OCI-LY1 (cell line): ENCODE measurements around the gene BMF.

Experiments
- H2AFZ ChIP-seq: fragments of 200-600 bp; sonication (generic), shearing (Covaris generic); 2 replicates; pipeline ENCODE4 v1.6.0; 2014; ENCODE audit warnings: antibody characterized with exemption, mild to moderate bottlenecking, low read length
- H3F3A ChIP-seq: fragments of 200-600 bp; sonication (generic), shearing (Covaris generic); 2 replicates; pipeline ENCODE4 v1.6.0; 2014; ENCODE audit warnings: mild to moderate bottlenecking, antibody characterized with exemption, low read length, moderate library complexity; ENCODE audit not compliant: insufficient read depth
- H3K27ac ChIP-seq: fragments of 200-600 bp; sonication (generic); 2 replicates; pipeline ENCODE4 v1.5.1; 2014; ENCODE audit warnings: low read length, mixed run types, mild to moderate bottlenecking, low read depth; ENCODE audit not compliant: poor library complexity, severe bottlenecking
- H3K27me3 ChIP-seq: fragments of 200-600 bp; sonication (generic); 2 replicates; pipeline ENCODE4 v1.6.0; 2014; ENCODE audit warnings: antibody characterized with exemption, mild to moderate bottlenecking, low read length, moderate library complexity; ENCODE audit not compliant: insufficient read depth
- H3K36me3 ChIP-seq: fragments of 200-600 bp; sonication (generic); 2 replicates; pipeline ENCODE4 v1.6.1; 2014; ENCODE audit warnings: mild to moderate bottlenecking, antibody characterized with exemption, low read length, moderate library complexity, mixed read lengths; ENCODE audit not compliant: insufficient read depth
- H3K4me1 ChIP-seq: fragments of 200-600 bp; sonication (generic); 2 replicates; pipeline ENCODE4 v1.5.1; 2014; ENCODE audit warnings: mild to moderate bottlenecking, low read length, moderate library complexity; ENCODE audit not compliant: insufficient read depth, severe bottlenecking
- H3K4me2 ChIP-seq: fragments of 200-600 bp; sonication (generic), shearing (Covaris generic); 2 replicates; pipeline ENCODE4 v1.6.1; 2014; ENCODE audit warnings: low read length
- H3K4me3 ChIP-seq: fragments of 200-600 bp; sonication (generic); 2 replicates; pipeline ENCODE4 v1.5.1; 2014; ENCODE audit warnings: low read length, low read depth, mild to moderate bottlenecking, mixed read lengths; ENCODE audit not compliant: poor library complexity, severe bottlenecking
- H3K79me2 ChIP-seq: fragments of 200-600 bp; shearing (Covaris generic); 2 replicates; pipeline ENCODE4 v1.6.1; 2016; ENCODE audit warnings: mixed run types, low read length, mixed read lengths; ENCODE audit not compliant: insufficient read depth
- H3K9ac ChIP-seq: fragments of 200-600 bp; sonication (generic), shearing (Covaris generic); 2 replicates; pipeline ENCODE4 v1.6.1; 2014; ENCODE audit warnings: mild to moderate bottlenecking, low read length, mixed read lengths
- H3K9me2 ChIP-seq: fragments of 200-600 bp; sonication (generic), shearing (Covaris generic); 2 replicates; pipeline ENCODE4 v1.6.1; 2014; ENCODE audit warnings: low read depth, mild to moderate bottlenecking, low read length, mixed read lengths
- H3K9me3 ChIP-seq: fragments of 200-600 bp; shearing (Covaris generic); 2 replicates; pipeline ENCODE4 v1.6.1; 2014; ENCODE audit warnings: low read length, mixed read lengths
- H4K20me1 ChIP-seq: fragments of 200-600 bp; sonication (generic), shearing (Covaris generic); 2 replicates; pipeline ENCODE4 v1.6.0; 2016; ENCODE audit warnings: mild to moderate bottlenecking, low read length; ENCODE audit not compliant: insufficient read depth
- CTCF ChIP-seq: fragments of 200-600 bp; sonication (generic), shearing (Covaris generic); IDR thresholded peaks from 2 replicates; pipeline ENCODE4 v1.5.1; 2017; ENCODE audit warnings: mild to moderate bottlenecking, antibody characterized with exemption, low read length, moderate library complexity, mixed read lengths
- EZH2 ChIP-seq: fragments of 200-600 bp; sonication (generic), shearing (Covaris generic); IDR thresholded peaks from 2 replicates; pipeline ENCODE4 v1.8.0; 2017; ENCODE audit warnings: borderline replicate concordance, mixed run types, mild to moderate bottlenecking, antibody characterized with exemption, low read length, moderate library complexity, mixed read lengths

Gene BMF

GRCh38 chr15:40054855-40055575 lies 53.7 kb downstream of the BMF start:
- H3K27me3 ChIP-seq = no peaks in the 10 kb centered on the region
- H3K27ac ChIP-seq = peak overlapping the region; percentile 96
- H4K20me1 ChIP-seq = no peaks in the 10 kb centered on the region
- no peaks in the 10 kb centered on the region for H3K79me2 ChIP-seq
- H2AFZ ChIP-seq = no peak overlapping the region
- no peaks in the 10 kb centered on the region for H3K9me3 ChIP-seq
- H3F3A ChIP-seq = peaks cover 18% of the 10 kb centered on the region; the same call in 1 of the 2 replicates
- peaks cover 64% of the 10 kb centered on the region for H3K4me1 ChIP-seq
- H3K4me3 ChIP-seq = no peak overlapping the region
- TF ChIP-seq EZH2 (no peak), CTCF (no peak)
- H3K36me3 ChIP-seq = no peaks in the 10 kb centered on the region
- H3K4me2 ChIP-seq = peak overlapping the region; percentile 55
- peak overlapping the region; percentile 73 for H3K9ac ChIP-seq
- no peaks in the 10 kb centered on the region for H3K9me2 ChIP-seq

- Histone ChIP-seq H3K9me2 (no peaks in the 10 kb centered on the region), H3K36me3 (no peaks in the 10 kb centered on the region), H4K20me1 (no peaks in the 10 kb centered on the region), H2AFZ (no peak overlapping the region), H3K4me3 (peak overlapping the region; percentile 18), H3K4me1 (peaks cover 69% of the 10 kb centered on the region), H3K9me3 (no peaks in the 10 kb centered on the region), H3F3A (peaks cover 18% of the 10 kb centered on the region; the same call in 1 of the 2 replicates), H3K27me3 (no peaks in the 10 kb centered on the region), H3K27ac (peak overlapping the region; percentile 96), H3K9ac (peak overlapping the region; percentile 73), H3K79me2 (no peaks in the 10 kb centered on the region), H3K4me2 (peak overlapping the region; percentile 55; the same call in 1 of the 2 replicates)
- TF ChIP-seq EZH2 (no peak), CTCF (no peak)
Measured at GRCh38 chr15:40054605-40054854, 54.1 kb downstream of the BMF start.

GRCh38 chr15:40053831-40054604 lies 54.7 kb downstream of the BMF start:
- Histone ChIP-seq H3K36me3 (no peaks in the 10 kb centered on the region), H3K9me3 (no peaks in the 10 kb centered on the region), H3K27me3 (no peaks in the 10 kb centered on the region), H3K4me3 (peak overlapping the region; percentile 18), H4K20me1 (no peaks in the 10 kb centered on the region), H3K27ac (peak overlapping the region; percentile 96), H3K79me2 (no peaks in the 10 kb centered on the region), H3K4me2 (peak overlapping the region; percentile 55), H3K4me1 (peaks cover 74% of the 10 kb centered on the region), H2AFZ (no peak overlapping the region), H3K9me2 (no peaks in the 10 kb centered on the region), H3F3A (peaks cover 18% of the 10 kb centered on the region; the same call in 1 of the 2 replicates), H3K9ac (peak overlapping the region; percentile 73)
- TF ChIP-seq EZH2 (no peak), CTCF (no peak)
